ENCODE measurements around the gene NT5DC4. TPM values are rescaled to one million over a fixed set of nuclear protein-coding genes. Genes with fewer than 3 reads are reported as not detected.

Gene NT5DC4
- total and polyA plus RNA-seq, 4 donors, result 0.23 TPM; not detected in 3

- H3K27ac ChIP-seq (ENCODE audit: low read depth in 1 of 2, low read length in 2 of 2), result no peak overlapping the region
- intact Hi-C loops (cut with DNase I), result no loop called here
- H3K4me1 ChIP-seq (ENCODE audit: control insufficient read depth in 1 of 2, insufficient read depth in 2 of 2, low read length in 2 of 2), result no peaks in the 10 kb centered on the region
- no peaks in the 10 kb centered on the region for H3K9me3 ChIP-seq (ENCODE audit: control insufficient read depth, low read length)
- DNase-seq (peak in 1 of 2 donors; percentile 51), ATAC-seq (ENCODE audit: low FRiP score) (no peak)
- no peaks in the 10 kb centered on the region for H3K36me3 ChIP-seq (ENCODE audit: control insufficient read depth in 1 of 2, insufficient read depth in 2 of 2, low read length in 1 of 2)
- no peak overlapping the region for H3K4me3 ChIP-seq (ENCODE audit: low read length in 2 of 2)
- H3K27me3 ChIP-seq (ENCODE audit: control insufficient read depth in 1 of 2, insufficient read depth in 2 of 2, low read length in 1 of 2), result peaks cover 0 to 2% of the 10 kb centered on the region in 2 donors
- WGBS, 2 donors, result 52 to 57% methylated on average over 10 of the region's 10 CpGs
Measured at GRCh38 chr2:112708968-112709367, 11.9 kb upstream of the NT5DC4 start.

- Histone ChIP-seq H3K4me3 (ENCODE audit: low read length in 2 of 2) (no peak overlapping the region), H3K9me3 (ENCODE audit: control insufficient read depth, low read length) (no peaks in the 10 kb centered on the region), H3K4me1 (ENCODE audit: control insufficient read depth in 1 of 2, insufficient read depth in 2 of 2, low read length in 2 of 2) (no peaks in the 10 kb centered on the region), H3K27me3 (ENCODE audit: control insufficient read depth in 1 of 2, insufficient read depth in 2 of 2, low read length in 1 of 2) (peaks cover 0 to 2% of the 10 kb centered on the region in 2 donors), H3K36me3 (ENCODE audit: control insufficient read depth in 1 of 2, insufficient read depth in 2 of 2, low read length in 1 of 2) (no peaks in the 10 kb centered on the region), H3K27ac (ENCODE audit: low read depth in 1 of 2, low read length in 2 of 2) (no peak overlapping the region)
- ATAC-seq (ENCODE audit: low FRiP score) (no peak), DNase-seq (peak in 1 of 2 donors; percentile 52)
- intact Hi-C loops (cut with DNase I), result no loop called here
- WGBS, 2 donors, result 80 to 84% methylated on average over 6 of the region's 6 CpGs
Measured at GRCh38 chr2:112709703-112710102, 11.1 kb upstream of the NT5DC4 start.

GRCh38 chr2:112710956-112711750, 9.7 kb upstream of the NT5DC4 start:
- intact Hi-C loops (cut with DNase I), result no loop called here
- no peak for DNase-seq
- 78 to 81% methylated on average over 9 of the region's 9 CpGs for WGBS, 2 donors
- no peaks in the 10 kb centered on the region for H3K4me1 ChIP-seq (ENCODE audit: control insufficient read depth in 1 of 2, insufficient read depth in 2 of 2, low read length in 2 of 2)
- H3K27me3 ChIP-seq (ENCODE audit: control insufficient read depth in 1 of 2, insufficient read depth in 2 of 2, low read length in 1 of 2), result no peaks in the 10 kb centered on the region
- no peak overlapping the region for H3K27ac ChIP-seq (ENCODE audit: low read depth in 1 of 2, low read length in 2 of 2)
- ATAC-seq (ENCODE audit: low FRiP score), result no peak
- no peak overlapping the region for H3K4me3 ChIP-seq (ENCODE audit: low read length in 2 of 2)
- H3K9me3 ChIP-seq (ENCODE audit: control insufficient read depth, low read length), result no peaks in the 10 kb centered on the region
- no peaks in the 10 kb centered on the region for H3K36me3 ChIP-seq (ENCODE audit: control insufficient read depth in 1 of 2, insufficient read depth in 2 of 2, low read length in 1 of 2)

GRCh38 chr2:112712465-112712864, 8.4 kb upstream of the NT5DC4 start:
- Histone ChIP-seq H3K36me3 (ENCODE audit: control insufficient read depth in 1 of 2, insufficient read depth in 2 of 2, low read length in 1 of 2) (no peaks in the 10 kb centered on the region), H3K27ac (ENCODE audit: low read depth in 1 of 2, low read length in 2 of 2) (no peak overlapping the region), H3K4me1 (ENCODE audit: control insufficient read depth in 1 of 2, insufficient read depth in 2 of 2, low read length in 2 of 2) (no peaks in the 10 kb centered on the region), H3K4me3 (ENCODE audit: low read length in 2 of 2) (no peak overlapping the region), H3K27me3 (ENCODE audit: control insufficient read depth in 1 of 2, insufficient read depth in 2 of 2, low read length in 1 of 2) (no peaks in the 10 kb centered on the region), H3K9me3 (ENCODE audit: control insufficient read depth, low read length) (no peaks in the 10 kb centered on the region)
- DNase-seq (no peak), ATAC-seq (ENCODE audit: low FRiP score) (no peak)
- intact Hi-C loops (cut with DNase I), result no loop called here
- 60 to 65% methylated on average over 3 of the region's 3 CpGs for WGBS, 2 donors

- no peak overlapping the region for H3K27ac ChIP-seq (ENCODE audit: low read depth in 1 of 2, low read length in 2 of 2)
- WGBS, 2 donors, result 73 to 75% methylated on average over 17 of the region's 17 CpGs
- ATAC-seq (ENCODE audit: low FRiP score) (no peak), DNase-seq (no peak)
- H3K36me3 ChIP-seq (ENCODE audit: control insufficient read depth in 1 of 2, insufficient read depth in 2 of 2, low read length in 1 of 2), result no peaks in the 10 kb centered on the region
- no peaks in the 10 kb centered on the region for H3K4me1 ChIP-seq (ENCODE audit: control insufficient read depth in 1 of 2, insufficient read depth in 2 of 2, low read length in 2 of 2)
- no peaks in the 10 kb centered on the region for H3K9me3 ChIP-seq (ENCODE audit: control insufficient read depth, low read length)
- H3K27me3 ChIP-seq (ENCODE audit: control insufficient read depth in 1 of 2, insufficient read depth in 2 of 2, low read length in 1 of 2), result no peaks in the 10 kb centered on the region
- intact Hi-C loops (cut with DNase I), result no loop called here
- H3K4me3 ChIP-seq (ENCODE audit: low read length in 2 of 2), result no peak overlapping the region
Measured at GRCh38 chr2:112712903-112713584, 7.8 kb upstream of the NT5DC4 start.

- WGBS, 2 donors, result 73 to 77% methylated on average over 7 of the region's 7 CpGs
- Histone ChIP-seq H3K4me1 (ENCODE audit: control insufficient read depth in 1 of 2, insufficient read depth in 2 of 2, low read length in 2 of 2) (no peaks in the 10 kb centered on the region), H3K4me3 (ENCODE audit: low read length in 2 of 2) (no peak overlapping the region), H3K9me3 (ENCODE audit: control insufficient read depth, low read length) (no peaks in the 10 kb centered on the region), H3K27ac (ENCODE audit: low read depth in 1 of 2, low read length in 2 of 2) (no peak overlapping the region), H3K27me3 (ENCODE audit: control insufficient read depth in 1 of 2, insufficient read depth in 2 of 2, low read length in 1 of 2) (no peaks in the 10 kb centered on the region), H3K36me3 (ENCODE audit: control insufficient read depth in 1 of 2, insufficient read depth in 2 of 2, low read length in 1 of 2) (no peaks in the 10 kb centered on the region)
- DNase-seq (no peak), ATAC-seq (ENCODE audit: low FRiP score) (no peak)
- intact Hi-C loops (cut with DNase I), result no loop called here
Measured at GRCh38 chr2:112713585-112713925, 7.3 kb upstream of the NT5DC4 start.

- ATAC-seq (ENCODE audit: low FRiP score) (no peak), DNase-seq (no peak)
- Histone ChIP-seq H3K36me3 (ENCODE audit: control insufficient read depth in 1 of 2, insufficient read depth in 2 of 2, low read length in 1 of 2) (no peaks in the 10 kb centered on the region), H3K4me3 (ENCODE audit: low read length in 2 of 2) (no peak overlapping the region), H3K4me1 (ENCODE audit: control insufficient read depth in 1 of 2, insufficient read depth in 2 of 2, low read length in 2 of 2) (no peaks in the 10 kb centered on the region), H3K9me3 (ENCODE audit: control insufficient read depth, low read length) (no peaks in the 10 kb centered on the region), H3K27me3 (ENCODE audit: control insufficient read depth in 1 of 2, insufficient read depth in 2 of 2, low read length in 1 of 2) (no peaks in the 10 kb centered on the region), H3K27ac (ENCODE audit: low read depth in 1 of 2, low read length in 2 of 2) (no peak overlapping the region)
- 88% methylated on average over 7 of the region's 7 CpGs for WGBS, 2 donors
- intact Hi-C loops (cut with DNase I), result no loop called here
Measured at GRCh38 chr2:112713926-112714325, 6.9 kb upstream of the NT5DC4 start.

GRCh38 chr2:112714331-112714730, 6.5 kb upstream of the NT5DC4 start:
- intact Hi-C loops (cut with DNase I), result no loop called here
- Histone ChIP-seq H3K4me1 (ENCODE audit: control insufficient read depth in 1 of 2, insufficient read depth in 2 of 2, low read length in 2 of 2) (no peaks in the 10 kb centered on the region), H3K36me3 (ENCODE audit: control insufficient read depth in 1 of 2, insufficient read depth in 2 of 2, low read length in 1 of 2) (no peaks in the 10 kb centered on the region), H3K4me3 (ENCODE audit: low read length in 2 of 2) (no peak overlapping the region), H3K9me3 (ENCODE audit: control insufficient read depth, low read length) (no peaks in the 10 kb centered on the region), H3K27ac (ENCODE audit: low read depth in 1 of 2, low read length in 2 of 2) (no peak overlapping the region), H3K27me3 (ENCODE audit: control insufficient read depth in 1 of 2, insufficient read depth in 2 of 2, low read length in 1 of 2) (no peaks in the 10 kb centered on the region)
- WGBS, 2 donors, result 80 to 81% methylated on average over 4 of the region's 4 CpGs
- DNase-seq (no peak), ATAC-seq (ENCODE audit: low FRiP score) (no peak)

All from aorta (tissue), 5 donors.